GM06990 (cell line): Measurements from ENCODE around the gene TSHZ1.

Experiments
- DNase-seq: peaks from one replicate; pipeline ENCODE4 v3.0.0-alpha.2; 2011; ENCODE audit not compliant: insufficient read length; ENCODE audit errors: extremely low read depth
- H3K27me3 ChIP-seq: replicated peaks from 2 replicates; pipeline ENCODE4 v1.6.0; 2011; ENCODE audit warnings: low read length; ENCODE audit not compliant: control insufficient read depth, insufficient read depth
- H3K36me3 ChIP-seq: 2 replicates; pipeline ENCODE4 v1.5.1; 2011; ENCODE audit warnings: low read length; ENCODE audit not compliant: control insufficient read depth, insufficient read depth
- H3K4me3 ChIP-seq: replicated peaks from 2 replicates; pipeline ENCODE4 v1.5.1; 2011; ENCODE audit warnings: low read depth, mild to moderate bottlenecking, control low read depth, low read length
- CTCF ChIP-seq: IDR thresholded peaks from 2 replicates; pipeline ENCODE4 v1.5.1; 2011; ENCODE audit warnings: low read length, control low read depth, mild to moderate bottlenecking, inconsistent platforms; ENCODE audit not compliant: insufficient read depth, poor library complexity, severe bottlenecking

Gene TSHZ1

GRCh38 chr18:75164479-75164878 is 46.1 kb upstream of the TSHZ1 start:
- H3K4me3 ChIP-seq, result no peak overlapping the region
- DNase-seq, result no peak
- no peaks in the 10 kb centered on the region for H3K36me3 ChIP-seq
- no peaks in the 10 kb centered on the region for H3K27me3 ChIP-seq
- no peak for TF ChIP-seq CTCF

- Histone ChIP-seq H3K27me3 (no peaks in the 10 kb centered on the region), H3K4me3 (no peak overlapping the region), H3K36me3 (no peaks in the 10 kb centered on the region)
- no peak for TF ChIP-seq CTCF
- DNase-seq, result no peak
Measured at GRCh38 chr18:75165926-75166325, 44.7 kb upstream of the TSHZ1 start.

GRCh38 chr18:75167137-75167536 is 43.5 kb upstream of the TSHZ1 start:
- no peak for DNase-seq
- no peak overlapping the region for H3K4me3 ChIP-seq
- H3K36me3 ChIP-seq, result no peaks in the 10 kb centered on the region
- no peaks in the 10 kb centered on the region for H3K27me3 ChIP-seq
- no peak for TF ChIP-seq CTCF

- TF ChIP-seq CTCF, result no peak
- no peak for DNase-seq
- Histone ChIP-seq H3K4me3 (no peak overlapping the region), H3K27me3 (no peaks in the 10 kb centered on the region), H3K36me3 (no peaks in the 10 kb centered on the region)
Measured at GRCh38 chr18:75167759-75168618, 42.6 kb upstream of the TSHZ1 start.

GRCh38 chr18:75168619-75169018 is 42.0 kb upstream of the TSHZ1 start:
- Histone ChIP-seq H3K4me3 (no peak overlapping the region), H3K27me3 (no peaks in the 10 kb centered on the region), H3K36me3 (no peaks in the 10 kb centered on the region)
- no peak for DNase-seq
- no peak for TF ChIP-seq CTCF
